ENCODE results near the gene C1orf232. TPM values are rescaled to one million over a fixed set of nuclear protein-coding genes. Genes with fewer than 3 reads are reported as not detected.

The C1orf232 gene
- total RNA-seq, 1 donor from 2014 or later = not detected

- no peak for DNase-seq (ENCODE audit: low spot score, unreplicated experiment)
- peaks cover 12% of the 10 kb centered on the region for H3K27me3 Mint-ChIP-seq
- H3K27ac Mint-ChIP-seq = no peak overlapping the region
- no peak overlapping the region for H3K4me3 Mint-ChIP-seq (ENCODE audit: low read depth)
- no peak for TF ChIP-seq CTCF (IDR thresholded peaks at IDR 0.05; ENCODE audit: unreplicated experiment)
- H3K9me3 Mint-ChIP-seq (ENCODE audit: low read depth) = no peaks in the 10 kb centered on the region
- H3K36me3 Mint-ChIP-seq (ENCODE audit: insufficient read depth) = peaks cover 8% of the 10 kb centered on the region
- H3K4me1 Mint-ChIP-seq (ENCODE audit: low read depth) = peaks cover 4% of the 10 kb centered on the region
Observed at GRCh38 chr1:26126321-26127084, 42.3 kb downstream of the C1orf232 start.

- no peak for DNase-seq (ENCODE audit: low spot score, unreplicated experiment)
- H3K27me3 Mint-ChIP-seq = peaks cover 12% of the 10 kb centered on the region
- H3K36me3 Mint-ChIP-seq (ENCODE audit: insufficient read depth) = peaks cover 8% of the 10 kb centered on the region
- no peak overlapping the region for H3K27ac Mint-ChIP-seq
- peaks cover 4% of the 10 kb centered on the region for H3K4me1 Mint-ChIP-seq (ENCODE audit: low read depth)
- H3K4me3 Mint-ChIP-seq (ENCODE audit: low read depth) = no peak overlapping the region
- no peak for TF ChIP-seq CTCF (IDR thresholded peaks at IDR 0.05; ENCODE audit: unreplicated experiment)
- H3K9me3 Mint-ChIP-seq (ENCODE audit: low read depth) = no peaks in the 10 kb centered on the region
Observed at GRCh38 chr1:26125946-26126320, 42.8 kb downstream of the C1orf232 start.

- peaks cover 12% of the 10 kb centered on the region for H3K27me3 Mint-ChIP-seq
- peaks cover 8% of the 10 kb centered on the region for H3K36me3 Mint-ChIP-seq (ENCODE audit: insufficient read depth)
- no peak for DNase-seq (ENCODE audit: low spot score, unreplicated experiment)
- H3K4me3 Mint-ChIP-seq (ENCODE audit: low read depth) = no peak overlapping the region
- no peak overlapping the region for H3K27ac Mint-ChIP-seq
- no peaks in the 10 kb centered on the region for H3K9me3 Mint-ChIP-seq (ENCODE audit: low read depth)
- H3K4me1 Mint-ChIP-seq (ENCODE audit: low read depth) = peaks cover 4% of the 10 kb centered on the region
- TF ChIP-seq CTCF (IDR thresholded peaks at IDR 0.05; ENCODE audit: unreplicated experiment) = no peak
Observed at GRCh38 chr1:26125382-26125781, 43.4 kb downstream of the C1orf232 start.

GRCh38 chr1:26124418-26125331 is 44.1 kb downstream of the C1orf232 start:
- no peak overlapping the region for H3K27ac Mint-ChIP-seq
- no peak overlapping the region for H3K4me3 Mint-ChIP-seq (ENCODE audit: low read depth)
- no peak for DNase-seq (ENCODE audit: low spot score, unreplicated experiment)
- no peaks in the 10 kb centered on the region for H3K9me3 Mint-ChIP-seq (ENCODE audit: low read depth)
- H3K4me1 Mint-ChIP-seq (ENCODE audit: low read depth) = peaks cover 4% of the 10 kb centered on the region
- peaks cover 12% of the 10 kb centered on the region for H3K27me3 Mint-ChIP-seq
- no peak for TF ChIP-seq CTCF (IDR thresholded peaks at IDR 0.05; ENCODE audit: unreplicated experiment)
- peaks cover 8% of the 10 kb centered on the region for H3K36me3 Mint-ChIP-seq (ENCODE audit: insufficient read depth)

Measured in progenitor cell of endocrine pancreas (in vitro differentiated cells).